Hematopoietic multipotent progenitor cell treated with erythropoietin and hydrocortisone succinate and interleukin-3 and kit ligand, for 4 days (in vitro differentiated cells): ENCODE measurements around the gene C10orf67.

Experiments used
- DNase-seq: peaks from one replicate; pipeline ENCODE4 v3.0.0-alpha.2; 2015

The C10orf67 gene

DNA sequence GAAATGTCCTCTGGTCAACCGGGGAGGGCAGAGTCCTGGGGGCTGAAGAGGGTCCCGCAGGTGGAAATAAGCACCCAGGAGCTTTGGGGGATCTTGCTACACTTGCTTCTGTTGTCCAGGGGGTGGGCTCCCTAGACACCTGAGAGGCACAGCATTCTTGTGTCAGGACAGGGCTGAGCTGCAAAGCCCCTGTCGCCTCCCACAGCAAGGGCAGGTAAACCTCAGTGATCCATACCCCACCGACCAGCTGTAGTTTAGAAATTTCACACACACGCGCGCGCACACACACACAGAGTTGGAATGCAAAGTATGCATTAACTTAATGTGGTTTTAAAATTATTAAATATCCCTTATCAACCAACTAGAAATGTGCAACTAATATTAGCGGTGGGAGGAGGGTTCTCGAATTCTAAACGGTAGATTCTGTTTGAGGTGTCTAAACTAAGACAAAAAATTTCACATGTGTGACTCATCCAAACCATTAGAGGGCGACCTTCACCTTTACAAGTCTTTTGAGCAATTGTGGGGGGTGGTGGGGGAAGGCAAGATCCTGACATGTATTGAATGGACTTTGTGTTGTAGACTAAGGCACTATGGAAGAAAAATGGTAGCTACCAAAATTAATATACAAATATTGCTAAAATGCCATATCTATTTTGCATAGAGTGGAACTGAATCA is 186.8 kb downstream of the C10orf67 start:
- DNase-seq, result peak; percentile 76

DNA sequence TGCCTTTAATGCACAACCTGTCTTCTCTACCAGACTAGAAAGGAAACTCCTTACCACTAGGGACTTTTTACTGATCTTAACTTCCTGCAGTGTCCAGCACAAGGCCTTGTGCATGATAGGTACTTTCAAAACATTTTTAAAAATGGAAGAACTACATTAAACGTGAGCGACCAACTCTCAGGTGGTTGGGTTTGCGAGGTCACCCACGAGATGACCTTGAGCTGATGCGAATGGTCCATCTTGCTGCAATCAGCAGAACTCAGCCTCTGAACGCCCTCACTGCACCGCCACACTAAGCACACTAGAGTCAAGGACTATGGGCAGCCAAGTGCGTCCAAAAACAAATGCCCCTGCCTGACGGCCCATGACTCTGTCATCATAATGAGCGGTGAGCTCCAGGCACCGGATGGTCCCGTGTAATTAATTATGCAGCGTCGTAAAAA is 187.3 kb downstream of the C10orf67 start:
- DNase-seq, result no peak

DNA sequence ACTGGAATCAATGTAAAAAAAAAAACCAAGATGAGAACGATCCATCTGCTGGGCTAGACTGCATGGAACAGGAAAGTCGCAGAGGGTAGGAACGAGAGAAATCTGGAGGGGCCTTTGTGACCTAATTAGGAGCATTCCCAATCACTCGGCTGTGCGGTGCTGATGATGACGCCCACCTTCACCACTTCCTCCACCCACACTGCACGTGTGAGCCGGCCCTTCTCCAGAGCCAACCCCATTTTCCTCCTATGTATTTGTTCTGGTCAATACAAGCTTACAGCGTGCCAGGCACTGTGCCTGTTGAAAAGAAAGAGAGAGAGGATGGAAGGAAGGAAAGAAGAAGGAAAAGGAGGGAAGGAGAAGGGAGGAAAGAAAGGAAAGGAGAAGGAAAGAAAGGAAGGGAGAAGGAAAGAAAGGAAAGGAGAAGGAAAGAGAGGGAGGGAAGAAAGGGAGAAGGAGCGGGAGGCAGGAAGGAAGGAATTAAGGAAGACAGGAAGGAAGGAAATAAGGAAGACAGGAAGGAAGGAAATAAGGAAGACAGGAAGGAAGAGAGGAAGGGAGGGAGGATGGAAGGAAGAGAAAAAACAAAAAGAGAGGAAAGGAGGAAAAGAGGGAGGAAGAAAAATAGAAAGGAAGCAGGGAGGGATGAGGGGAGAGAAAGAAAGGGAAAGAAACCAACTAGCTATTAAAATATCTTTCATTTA is 188.0 kb downstream of the C10orf67 start:
- DNase-seq, result no peak

DNA sequence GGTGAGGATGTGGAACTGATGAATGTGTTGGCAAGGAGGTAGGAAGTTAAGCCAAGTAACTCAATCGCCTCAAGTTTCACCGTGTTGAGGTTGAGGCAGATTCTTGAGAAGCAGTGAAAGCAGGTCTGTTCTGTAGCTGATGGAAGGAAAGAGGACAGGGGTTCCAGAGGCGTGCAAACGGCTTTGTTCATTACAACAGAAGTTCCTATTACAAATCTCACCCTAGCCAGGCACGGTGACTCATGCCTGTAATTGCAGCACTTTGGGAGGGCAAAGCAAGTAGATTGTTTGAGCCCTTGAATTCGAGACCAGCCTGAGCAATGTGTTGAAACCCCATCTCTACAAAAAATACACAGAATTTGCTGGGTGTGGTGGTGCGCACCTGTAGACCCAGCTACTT is 189.4 kb downstream of the C10orf67 start:
- no peak for DNase-seq
